Activated T-cell treated with anti-CD3 and anti-CD28 coated beads for 4 hours (primary cell): Measurements from ENCODE around the gene BCDIN3D.
"Not testable (repeated sequence)": the region's sequence is repeated elsewhere in the genome, so short reads cannot be mapped to it uniquely, and the experiment has no call there.

Experiments used
- DNase-seq: peaks from one replicate; pipeline ENCODE4 v3.0.0-alpha.2; 2020

BCDIN3D gene

GRCh38 chr12:49842519-49843352 lies at the start of gene BCDIN3D:
BCDIN3D (minus strand) TSS chr12:49843106; CDS start chr12:49843087, 19 bp downstream.
- peak; percentile 88 for DNase-seq

GRCh38 chr12:49892084-49892731 lies 49.3 kb upstream of the BCDIN3D start:
- no peak for DNase-seq

- no peak for DNase-seq
Observed at GRCh38 chr12:49891476-49891875, 48.6 kb upstream of the BCDIN3D start.

GRCh38 chr12:49891012-49891411 lies 48.1 kb upstream of the BCDIN3D start:
- DNase-seq = no peak

- DNase-seq = no peak
Observed at GRCh38 chr12:49890096-49890461, 47.2 kb upstream of the BCDIN3D start.

- DNase-seq = no peak
Observed at GRCh38 chr12:49889361-49890095, 46.6 kb upstream of the BCDIN3D start.

GRCh38 chr12:49888461-49889151 lies 45.7 kb upstream of the BCDIN3D start:
- DNase-seq = no peak

- no peak for DNase-seq
Observed at GRCh38 chr12:49887536-49888401, 44.9 kb upstream of the BCDIN3D start.

GRCh38 chr12:49887091-49887490 lies 44.2 kb upstream of the BCDIN3D start:
- DNase-seq = no peak

- no peak for DNase-seq
Observed at GRCh38 chr12:49885663-49886461, 43.0 kb upstream of the BCDIN3D start.

GRCh38 chr12:49885118-49885517 lies 42.2 kb upstream of the BCDIN3D start:
- DNase-seq = no peak

- no peak for DNase-seq
Observed at GRCh38 chr12:49882851-49883464, 40.1 kb upstream of the BCDIN3D start.

- DNase-seq = no peak
Observed at GRCh38 chr12:49882248-49882850, 39.4 kb upstream of the BCDIN3D start.

GRCh38 chr12:49881415-49882247 lies 38.7 kb upstream of the BCDIN3D start:
- no peak for DNase-seq

- no peak for DNase-seq
Observed at GRCh38 chr12:49880756-49881414, 38.0 kb upstream of the BCDIN3D start.

- not testable (repeated sequence) for DNase-seq
Observed at GRCh38 chr12:49879065-49879464, 36.2 kb upstream of the BCDIN3D start.

- DNase-seq = no peak
Observed at GRCh38 chr12:49878021-49878420, 35.1 kb upstream of the BCDIN3D start.

GRCh38 chr12:49877066-49877465 lies 34.2 kb upstream of the BCDIN3D start:
- no peak for DNase-seq

GRCh38 chr12:49876070-49876469 lies 33.2 kb upstream of the BCDIN3D start:
- no peak for DNase-seq
